OCI-LY3 (cell line): ENCODE data around the gene BRCA1.
"Not testable (repeated sequence)": the region's sequence is repeated elsewhere in the genome, so short reads cannot be mapped to it uniquely, and the experiment has no call there.

Experiments
- H2AFZ ChIP-seq: fragments of 200-600, 300-600 bp; shearing (Covaris generic); 2 replicates; pipeline ENCODE4 v1.6.0; 2014; ENCODE audit warnings: antibody characterized with exemption, low read depth, low read length
- H3K27ac ChIP-seq: fragments of 200-600, 300-600 bp; sonication (generic); 2 replicates; pipeline ENCODE4 v1.5.1; 2014; ENCODE audit warnings: mild to moderate bottlenecking, low read length, moderate library complexity, mixed read lengths
- H3K27me3 ChIP-seq: fragments of 200-600, 300-600 bp; sonication (generic); 2 replicates; pipeline ENCODE4 v1.6.1; 2014; ENCODE audit warnings: low read depth, low read length, mixed read lengths
- H3K36me3 ChIP-seq: fragments of 200-600, 300-600 bp; sonication (generic); replicated peaks from 2 replicates; pipeline ENCODE3; 2014; ENCODE audit warnings: low read depth, low read length, mixed read lengths
- H3K4me1 ChIP-seq: fragments of 300-600, 200-600 bp; sonication (generic); 2 replicates; pipeline ENCODE4 v1.6.1; 2014; ENCODE audit warnings: low read length, mixed read lengths
- H3K4me2 ChIP-seq: fragments of 200-600, 300-600 bp; sonication (generic); 2 replicates; pipeline ENCODE4 v1.6.1; 2014; ENCODE audit warnings: low read length, mixed read lengths
- H3K4me3 ChIP-seq: fragments of 300-600, 200-600 bp; sonication (generic); 2 replicates; pipeline ENCODE4 v1.5.1; 2014; ENCODE audit warnings: antibody characterized with exemption, mild to moderate bottlenecking, low read length, moderate library complexity
- H3K79me2 ChIP-seq: fragments of 300-600, 200-600 bp; shearing (Covaris generic); 2 replicates; pipeline ENCODE4 v1.6.1; 2014; ENCODE audit warnings: mild to moderate bottlenecking, low read length, mixed read lengths
- H3K9ac ChIP-seq: fragments of 300-600, 200-600 bp; shearing (Covaris generic); 2 replicates; pipeline ENCODE4 v1.6.0; 2014; ENCODE audit warnings: mild to moderate bottlenecking, low read length, moderate library complexity
- H3K9me3 ChIP-seq: fragments of 200-600, 300-600 bp; shearing (Covaris generic); 2 replicates; pipeline ENCODE4 v1.6.1; 2014; ENCODE audit warnings: low read length, mixed read lengths; ENCODE audit not compliant: insufficient read depth
- H4K20me1 ChIP-seq: fragments of 200-600, 300-600 bp; sonication (generic); 2 replicates; pipeline ENCODE4 v1.6.1; 2016; ENCODE audit warnings: low read length, mixed read lengths; ENCODE audit not compliant: insufficient read depth
- CTCF ChIP-seq: fragments of 200-600, 300-600 bp; sonication (generic); IDR thresholded peaks from 2 replicates; pipeline ENCODE4 v1.5.1; 2014; ENCODE audit warnings: antibody characterized with exemption, low read length, low read depth
- EZH2phosphoT487 ChIP-seq: fragments of 200-600 bp; shearing (Covaris generic); IDR thresholded peaks from 2 replicates; pipeline ENCODE4 v1.6.1; 2018; ENCODE audit warnings: antibody characterized with exemption, mixed run types, low read depth

BRCA1 gene

DNA sequence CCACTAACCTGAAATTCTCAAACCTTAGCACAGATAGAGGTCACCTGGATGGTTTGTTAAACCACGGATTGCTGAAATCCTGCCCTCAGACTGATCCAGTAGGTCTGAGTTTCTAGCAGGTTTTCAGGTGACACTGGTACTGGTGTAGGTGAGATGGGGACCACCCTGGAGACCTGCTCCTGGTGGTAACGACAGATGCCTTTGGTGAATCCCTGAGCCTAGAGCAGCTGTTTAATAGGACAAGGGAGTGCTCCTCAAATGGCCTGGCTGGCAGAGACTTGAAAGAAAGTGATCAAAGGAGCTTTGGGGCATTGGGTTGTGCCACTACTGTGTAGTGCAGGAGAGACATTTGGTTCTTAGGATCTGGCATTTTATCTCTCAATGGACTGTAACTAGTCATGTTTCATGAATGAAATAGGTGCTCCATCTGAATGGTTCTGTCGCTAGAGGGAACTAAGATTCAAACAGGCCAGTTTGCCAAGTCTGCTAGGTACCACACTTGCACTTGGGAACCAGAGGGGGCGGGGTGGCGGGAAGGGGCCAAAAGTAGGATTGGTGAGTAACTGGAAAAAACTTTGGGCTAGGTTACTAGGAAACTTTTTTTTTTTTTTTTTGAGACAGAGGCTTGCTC lies 121.5 kb downstream of the BRCA1 start:
- Histone ChIP-seq H3K79me2 (peaks cover 21% of the 10 kb centered on the region), H3K4me3 (no peak overlapping the region), H3K9me3 (no peaks in the 10 kb centered on the region), H3K4me2 (no peak overlapping the region), H4K20me1 (peaks cover 12% of the 10 kb centered on the region), H3K36me3 (peaks cover 35% of the 10 kb centered on the region), H3K9ac (no peak overlapping the region), H3K27ac (no peak overlapping the region), H3K4me1 (peaks cover 19% of the 10 kb centered on the region), H3K27me3 (no peaks in the 10 kb centered on the region), H2AFZ (no peak overlapping the region)
- no peak for TF ChIP-seq EZH2phosphoT487
- no peak for TF ChIP-seq CTCF

GRCh38 chr17:43000894-43001293 lies 124.3 kb downstream of the BRCA1 start:
- H4K20me1 ChIP-seq: peaks cover 13% of the 10 kb centered on the region
- peaks cover 26% of the 10 kb centered on the region for H3K79me2 ChIP-seq
- not testable (repeated sequence) for H3K9me3 ChIP-seq, H3K27ac ChIP-seq, H3K27me3 ChIP-seq, H3K9ac ChIP-seq, H3K4me3 ChIP-seq, H2AFZ ChIP-seq, H3K4me2 ChIP-seq
- H3K36me3 ChIP-seq: peaks cover 36% of the 10 kb centered on the region
- H3K4me1 ChIP-seq: peaks cover 20% of the 10 kb centered on the region

- peak overlapping the region; percentile 98 for H3K9ac ChIP-seq
- H3K4me1 ChIP-seq: peaks cover 20% of the 10 kb centered on the region
- peak overlapping the region; percentile 82 for H3K4me2 ChIP-seq
- H4K20me1 ChIP-seq: peaks cover 13% of the 10 kb centered on the region
- H3K27ac ChIP-seq: peak overlapping the region; percentile 61
- peaks cover 26% of the 10 kb centered on the region for H3K79me2 ChIP-seq
- H3K36me3 ChIP-seq: peaks cover 44% of the 10 kb centered on the region
- TF ChIP-seq EZH2phosphoT487 (no peak), CTCF (no peak)
- H3K9me3 ChIP-seq: no peaks in the 10 kb centered on the region
- H3K4me3 ChIP-seq: peak overlapping the region; percentile 99
- H3K27me3 ChIP-seq: no peaks in the 10 kb centered on the region
- no peak overlapping the region for H2AFZ ChIP-seq
These were observed 126.1 kb downstream of the BRCA1 start for GRCh38 chr17:42999003-42999525.

DNA sequence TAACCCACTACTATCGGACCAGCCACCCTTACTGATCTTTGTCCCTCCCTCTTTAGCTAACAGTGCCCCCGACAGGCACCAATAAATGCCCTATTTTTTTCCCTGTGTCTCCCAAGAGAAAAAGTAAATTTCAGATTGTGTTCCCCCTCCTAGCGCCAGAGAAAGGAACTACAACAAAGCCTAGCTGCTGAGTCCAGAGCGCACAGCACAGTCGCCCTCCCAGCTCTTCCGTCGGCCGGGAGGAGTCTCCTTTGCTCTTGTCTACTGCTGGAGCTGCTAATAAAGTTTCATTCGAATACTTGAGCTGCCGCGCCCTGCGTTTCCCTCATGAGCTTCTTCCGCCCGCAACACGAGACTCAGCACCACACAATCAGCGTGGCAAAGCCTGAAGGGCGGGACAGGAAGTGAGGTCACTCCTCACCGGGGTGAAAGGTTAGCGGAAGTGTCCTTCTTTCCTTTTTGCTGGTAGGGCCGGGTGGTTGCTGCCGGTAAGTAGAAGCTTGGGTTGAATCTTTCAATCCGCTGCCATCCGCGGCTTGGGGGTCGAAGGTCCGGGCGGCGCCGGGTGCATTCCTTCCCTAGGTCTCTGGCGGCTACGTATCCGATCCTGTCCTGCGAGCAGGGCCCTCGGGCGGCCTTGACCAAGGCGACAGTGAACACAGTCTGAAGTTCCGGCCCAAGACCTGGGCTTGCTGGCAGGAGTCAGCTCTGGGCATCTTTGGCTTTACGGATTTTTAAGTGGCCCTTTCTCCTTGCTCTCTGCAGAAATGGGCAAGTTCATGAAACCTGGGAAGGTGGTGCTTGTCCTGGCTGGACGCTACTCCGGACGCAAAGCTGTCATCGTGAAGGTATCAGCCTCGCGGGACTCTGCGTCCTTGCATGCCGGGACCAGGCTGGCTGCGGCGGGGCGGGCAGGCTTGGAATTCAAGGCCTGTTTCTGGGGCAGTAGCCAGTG lies 126.9 kb downstream of the BRCA1 start, which contains the start of gene RPL27:
RPL27 (plus strand) TSS at position 436 of the 955 bp plus-strand sequence; CDS start at position 768, 332 bp downstream.
- Histone ChIP-seq H3K36me3 (peaks cover 43% of the 10 kb centered on the region), H3K4me3 (peak within 1 kb of the TSS; percentile 99), H3K27ac (peak within 1 kb of the TSS; percentile 61), H3K4me1 (peaks cover 20% of the 10 kb centered on the region), H3K79me2 (peaks cover 26% of the 10 kb centered on the region), H3K4me2 (peak within 1 kb of the TSS; percentile 82), H4K20me1 (peaks cover 13% of the 10 kb centered on the region), H3K27me3 (no peaks in the 10 kb centered on the region), H2AFZ (no peak within 1 kb of the TSS), H3K9me3 (no peaks in the 10 kb centered on the region), H3K9ac (peak within 1 kb of the TSS; percentile 98)
- TF ChIP-seq CTCF (peak; percentile 83), EZH2phosphoT487 (no peak)
